GM18502 (cell line): Measurements from ENCODE around the gene TAF7L.
A peak's percentile ranks its signal among the peaks of the same experiment; 100 is the strongest.
"Not testable (repeated sequence)": the region's sequence is repeated elsewhere in the genome, so short reads cannot be mapped to it uniquely, and the experiment has no call there.

Source experiments
- ATAC-seq: cut with Tn5 transposase; IDR thresholded peaks from one replicate; pipeline ENCODE4 v1.9.1; 2021; ENCODE audit warnings: mild to moderate bottlenecking; ENCODE audit not compliant: unreplicated experiment, poor library complexity

TAF7L gene

GRCh38 chrX:101290957-101291603, at the start of gene TAF7L:
TAF7L (minus strand) TSS chrX:101291334; CDS start chrX:101287543, 3,791 bp downstream.
- ATAC-seq: no peak

GRCh38 chrX:101337776-101338271, 46.7 kb upstream of the TAF7L start:
- ATAC-seq: no peak

DNA sequence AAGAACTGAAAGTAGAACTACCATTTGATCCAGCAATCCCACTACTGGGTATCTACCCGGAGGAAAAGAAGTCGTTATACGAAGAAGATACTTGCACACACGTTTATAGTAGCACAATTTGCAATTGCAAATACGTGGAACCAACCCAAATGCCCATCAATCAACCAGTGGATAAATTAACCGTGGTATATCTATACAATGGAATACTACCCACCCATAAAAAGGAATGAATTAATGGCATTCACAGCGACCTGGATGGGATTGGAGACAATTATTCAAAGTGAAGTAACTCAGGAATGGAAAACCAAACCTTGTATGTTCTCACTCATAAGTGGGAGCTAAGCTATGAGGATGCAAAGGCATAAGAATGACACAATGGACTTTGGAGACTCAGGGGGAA, 43.2 kb upstream of the TAF7L start:
- not testable (repeated sequence) for ATAC-seq

DNA sequence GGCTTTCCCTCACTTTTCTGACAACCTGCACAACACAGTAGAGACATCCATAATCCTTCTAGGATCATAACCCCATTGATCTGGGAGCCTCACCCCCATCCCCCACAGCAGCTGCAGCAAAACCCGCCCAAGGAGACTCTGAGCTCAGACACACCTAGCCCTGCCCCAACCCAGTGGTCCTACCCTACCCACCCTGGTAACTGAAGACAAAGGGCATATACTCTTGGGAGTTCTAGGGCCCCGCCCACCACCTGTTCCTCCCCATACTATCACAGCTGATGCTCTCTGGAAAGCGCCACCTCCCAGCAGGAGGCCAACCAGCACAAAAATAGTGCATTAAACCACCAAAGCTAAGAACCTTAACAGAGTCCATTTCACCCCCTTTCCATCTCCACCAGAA, 35.5 kb upstream of the TAF7L start:
- not testable (repeated sequence) for ATAC-seq

DNA sequence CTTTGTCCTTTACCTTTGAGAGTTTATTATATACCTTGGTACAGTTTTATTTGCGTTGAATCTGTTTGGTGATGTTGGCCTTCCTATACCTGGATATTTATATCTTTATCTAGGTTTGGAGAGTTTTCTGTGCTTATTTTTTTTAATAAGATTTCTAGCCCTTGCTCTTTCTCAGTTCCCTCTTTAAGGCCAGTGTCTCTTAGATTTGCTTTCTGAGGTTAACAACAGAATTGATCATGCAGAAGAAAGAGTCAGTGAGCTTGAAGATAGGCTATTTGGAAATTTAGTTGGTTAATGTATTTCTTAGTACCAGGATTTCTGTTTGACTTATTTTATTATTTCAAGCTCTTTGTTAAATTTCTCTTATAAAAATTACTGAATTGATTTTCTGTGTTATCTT, 12.7 kb upstream of the TAF7L start:
- no peak for ATAC-seq

- not testable (repeated sequence) for ATAC-seq
These were observed 4.5 kb upstream of the TAF7L start for GRCh38 chrX:101295603-101296002.

DNA sequence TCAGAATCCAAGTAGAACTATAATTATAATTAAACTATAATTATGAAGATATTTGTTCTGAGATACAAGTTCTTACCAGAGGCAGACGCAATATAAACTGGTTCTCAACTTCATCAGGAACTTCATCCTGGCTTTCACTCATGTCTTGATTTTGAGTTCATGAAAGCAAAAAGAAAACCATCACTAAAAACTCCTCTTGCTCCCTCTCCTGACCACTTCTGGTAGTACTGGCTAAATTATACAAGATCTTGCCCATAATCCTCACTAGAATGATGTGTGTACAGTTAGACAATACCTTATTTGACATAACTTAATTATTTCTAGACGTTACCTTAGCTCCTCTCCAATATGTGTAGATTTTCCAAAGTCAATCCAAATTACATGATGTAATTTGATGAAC, 3.7 kb downstream of the TAF7L start:
- ATAC-seq: peak; percentile 60

GRCh38 chrX:101276238-101276637, 14.9 kb downstream of the TAF7L start:
- ATAC-seq: no peak

DNA sequence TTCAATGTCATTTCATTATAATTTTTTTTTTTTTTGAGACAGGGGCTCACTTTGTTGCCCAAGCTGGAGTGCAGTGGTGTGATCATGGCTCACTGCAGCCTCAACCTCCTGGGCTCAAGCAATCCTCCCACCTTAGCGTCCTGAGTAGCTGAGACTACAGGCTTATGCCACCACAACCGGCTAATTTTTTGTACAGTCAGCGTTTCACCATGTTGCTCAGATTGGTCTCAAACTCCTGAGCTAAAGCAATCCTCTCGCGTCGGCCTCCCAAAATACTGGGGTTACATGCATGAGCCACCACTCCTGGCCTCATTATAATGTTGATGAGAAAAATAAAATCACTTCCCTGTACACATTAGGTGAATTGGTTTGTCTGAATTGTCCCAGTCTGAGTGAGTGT, 16.9 kb downstream of the TAF7L start:
- no peak for ATAC-seq

DNA sequence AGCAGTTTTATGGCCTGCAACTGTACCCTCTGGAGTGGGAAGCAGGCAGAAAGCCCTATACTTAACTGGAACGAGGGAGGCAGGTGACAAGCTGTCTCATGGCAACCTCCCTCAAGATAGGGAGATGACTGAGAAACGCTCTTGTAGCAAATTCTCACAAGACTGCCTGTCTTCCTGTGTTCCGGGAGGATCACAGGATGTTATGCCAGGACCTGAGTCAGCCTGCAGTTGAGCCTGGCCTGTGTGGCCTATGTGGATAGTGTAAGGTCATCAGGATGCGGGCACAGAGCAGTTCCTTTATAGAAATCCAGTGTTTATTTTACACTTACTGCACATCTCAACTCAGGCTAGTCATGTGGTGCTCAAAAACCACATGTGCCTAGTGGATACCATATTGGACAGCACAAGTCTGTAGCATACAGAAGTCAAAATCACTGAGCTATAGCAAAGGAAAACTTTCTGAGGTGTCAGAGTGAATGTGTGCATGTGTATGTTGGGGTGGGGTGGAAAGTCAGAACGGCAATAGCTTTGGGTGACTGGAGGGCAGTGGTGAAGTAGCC, 25.2 kb downstream of the TAF7L start:
- ATAC-seq: no peak

DNA sequence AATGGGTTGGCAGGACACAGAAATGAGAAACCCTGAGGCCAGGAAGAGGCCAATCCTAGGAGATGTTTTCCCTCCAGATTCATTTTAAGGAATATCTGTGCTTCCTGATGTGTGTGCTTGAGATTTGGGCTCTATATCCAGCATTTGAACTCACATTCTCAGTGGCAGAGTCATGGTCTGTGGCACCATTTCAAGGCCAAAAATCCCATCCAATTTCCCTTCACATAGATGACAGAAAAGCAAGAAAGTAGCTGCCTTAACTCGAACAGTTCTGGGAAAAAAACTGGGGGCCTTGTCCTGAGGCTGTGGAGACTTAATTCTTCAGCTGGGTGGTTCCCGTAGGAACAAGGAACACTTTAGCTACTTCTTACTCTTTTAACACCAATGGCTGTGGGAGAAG, 27.4 kb downstream of the TAF7L start:
- ATAC-seq: no peak

DNA sequence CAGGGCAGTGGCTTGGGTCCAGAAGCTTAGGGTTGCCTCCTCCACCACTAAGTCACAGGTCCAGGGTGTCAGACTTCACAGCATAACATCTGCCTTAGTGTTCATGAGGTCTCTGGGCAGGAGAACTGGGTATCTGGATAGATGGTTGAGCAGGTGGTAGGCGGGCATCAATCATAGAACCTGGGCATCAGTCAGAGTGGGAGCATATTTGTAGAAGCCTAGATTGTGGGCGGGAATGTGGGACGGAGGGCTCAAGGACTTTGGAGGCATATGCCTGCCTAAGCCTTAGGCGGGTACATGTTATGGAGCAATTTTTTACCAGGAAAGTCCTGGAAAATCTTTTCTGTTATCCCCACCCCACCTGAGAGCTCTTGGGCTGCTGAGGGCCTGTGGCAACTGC, 28.5 kb downstream of the TAF7L start:
- no peak for ATAC-seq

DNA sequence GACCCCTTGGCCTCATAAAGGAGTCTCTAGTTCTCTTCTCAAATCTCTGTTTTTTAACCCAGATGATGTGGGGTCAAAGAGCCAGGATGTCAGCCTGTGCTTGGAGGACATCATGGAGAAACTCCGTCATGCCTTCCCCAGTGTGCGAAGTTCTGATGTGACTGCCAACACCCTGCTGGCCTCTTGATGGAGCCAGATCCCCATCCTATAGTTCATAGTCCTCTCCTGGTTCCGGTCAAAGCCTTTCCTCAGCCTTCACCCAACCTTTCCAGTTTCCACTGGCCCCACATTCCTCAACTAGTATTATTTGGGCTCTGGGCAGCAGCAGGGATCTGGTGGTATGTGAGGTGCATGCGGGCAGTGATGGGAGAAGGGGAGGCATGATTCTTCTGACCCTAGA, 30.7 kb downstream of the TAF7L start:
- no peak for ATAC-seq

DNA sequence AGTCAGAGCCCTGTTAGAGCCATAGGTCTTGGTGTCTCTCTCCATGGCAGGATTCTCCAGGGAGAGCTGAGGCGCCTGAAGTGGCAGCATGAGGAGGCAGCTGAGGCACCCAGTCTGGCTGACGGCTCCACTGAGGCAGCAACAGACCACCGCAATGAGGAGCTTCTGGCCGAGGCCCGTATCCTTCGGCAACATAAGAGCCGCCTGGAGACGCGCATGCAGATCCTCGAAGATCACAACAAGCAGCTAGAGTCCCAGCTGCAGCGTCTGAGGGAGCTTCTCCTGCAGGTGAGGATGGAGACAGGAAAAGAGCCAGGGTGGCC, 32.9 kb downstream of the TAF7L start:
- no peak for ATAC-seq

- no peak for ATAC-seq
These were observed 33.5 kb downstream of the TAF7L start for GRCh38 chrX:101257448-101258258.

DNA sequence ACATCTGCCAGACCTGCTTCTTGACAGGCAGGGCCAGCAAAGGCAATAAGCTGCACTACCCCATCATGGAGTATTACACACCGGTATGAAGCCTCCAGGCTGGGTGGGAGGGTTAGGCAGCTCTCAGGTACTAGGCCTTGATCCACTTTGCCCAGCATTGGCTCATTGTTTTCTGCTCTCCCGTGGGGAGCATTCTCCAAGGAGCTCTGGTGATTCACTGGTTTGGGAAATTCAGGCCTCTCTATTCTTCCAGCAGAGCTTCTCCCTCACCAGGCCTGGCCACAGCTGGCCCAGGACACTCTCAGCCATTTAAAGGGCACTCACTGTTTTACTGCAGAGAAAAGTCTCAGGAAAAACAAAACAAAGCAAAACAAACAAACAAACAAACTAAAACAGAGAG, 38.5 kb downstream of the TAF7L start:
- ATAC-seq: no peak

- ATAC-seq: no peak
These were observed 49.6 kb downstream of the TAF7L start for GRCh38 chrX:101241531-101241930.

- ATAC-seq: no peak
These were observed 54.1 kb downstream of the TAF7L start for GRCh38 chrX:101237041-101237440.

- no peak for ATAC-seq
These were observed 58.8 kb downstream of the TAF7L start for GRCh38 chrX:101232316-101232715.

GRCh38 chrX:101231080-101231479, 60.1 kb downstream of the TAF7L start:
- no peak for ATAC-seq

- ATAC-seq: no peak
These were observed 60.5 kb downstream of the TAF7L start for GRCh38 chrX:101230636-101231035.

- ATAC-seq: no peak
These were observed 62.0 kb downstream of the TAF7L start for GRCh38 chrX:101229170-101229569.
